Loucy (cell line): ENCODE data around the gene MOSMO.

Source experiments
- H2AFZ ChIP-seq: fragments of 200-600 bp; sonication (generic); 2 replicates; pipeline ENCODE4 v1.6.0; 2016; ENCODE audit warnings: antibody characterized with exemption, mild to moderate bottlenecking, low read length, moderate library complexity
- H3F3A ChIP-seq: fragments of 200-600 bp; 2 replicates; pipeline ENCODE4 v1.6.0; 2016; ENCODE audit warnings: antibody characterized with exemption, low read depth, mild to moderate bottlenecking
- H3K27me3 ChIP-seq: fragments of 200-600 bp; sonication (generic); 2 replicates; pipeline ENCODE4 v1.6.1; 2014; ENCODE audit warnings: low read length, mild to moderate bottlenecking; ENCODE audit not compliant: insufficient read depth, poor library complexity, severe bottlenecking
- H3K36me3 ChIP-seq: fragments of 200-600 bp; sonication (generic); 2 replicates; pipeline ENCODE4 v1.6.1; 2016; ENCODE audit warnings: low read length; ENCODE audit not compliant: insufficient read depth
- H3K4me1 ChIP-seq: fragments of 200-600 bp; sonication (generic); 2 replicates; pipeline ENCODE4 v1.5.1; 2014; ENCODE audit warnings: low read length, mild to moderate bottlenecking; ENCODE audit not compliant: insufficient read depth, poor library complexity, severe bottlenecking
- H3K4me2 ChIP-seq: fragments of 200-600 bp; sonication (generic); 2 replicates; pipeline ENCODE4 v1.6.0; 2014; ENCODE audit warnings: antibody characterized with exemption, low read length, low read depth, mild to moderate bottlenecking; ENCODE audit not compliant: poor library complexity, severe bottlenecking
- H3K4me3 ChIP-seq: fragments of 200-600 bp; sonication (generic); 2 replicates; pipeline ENCODE4 v1.5.1; 2014; ENCODE audit warnings: low read length, mild to moderate bottlenecking, mixed read lengths; ENCODE audit not compliant: poor library complexity, severe bottlenecking
- H3K79me2 ChIP-seq: fragments of 200-600 bp; sonication (generic); 2 replicates; pipeline ENCODE4 v1.6.1; 2014; ENCODE audit warnings: low read length; ENCODE audit not compliant: insufficient read depth
- H3K9ac ChIP-seq: fragments of 200-600 bp; sonication (generic); 2 replicates; pipeline ENCODE4 v1.6.0; 2014; ENCODE audit warnings: mild to moderate bottlenecking, low read depth, low read length, moderate library complexity; ENCODE audit not compliant: poor library complexity, severe bottlenecking
- H3K9me2 ChIP-seq: fragments of 200-600 bp; sonication (generic); replicated peaks from 2 replicates; pipeline ENCODE4 v1.6.1; 2016; ENCODE audit warnings: low read depth, low read length, mixed read lengths
- H3K9me3 ChIP-seq: fragments of 200-600 bp; sonication (generic); 2 replicates; pipeline ENCODE4 v1.6.1; 2014; ENCODE audit warnings: mild to moderate bottlenecking, antibody characterized with exemption, low read length, low read depth; ENCODE audit not compliant: insufficient read depth
- H4K20me1 ChIP-seq: fragments of 200-600 bp; sonication (generic); 2 replicates; pipeline ENCODE4 v1.6.0; 2014; ENCODE audit warnings: antibody characterized with exemption, low read length, mild to moderate bottlenecking; ENCODE audit not compliant: insufficient read depth, poor library complexity, severe bottlenecking
- EZH2phosphoT487 ChIP-seq: fragments of 200-600 bp; IDR thresholded peaks from 2 replicates; pipeline ENCODE4 v1.6.1; 2018; ENCODE audit warnings: antibody characterized with exemption, mild to moderate bottlenecking, moderate library complexity, borderline replicate concordance
- TF ChIP-seq, protein P1 (sequence below): fragments of 200-600 bp; sonication (generic); conservative IDR thresholded peaks from 2 replicates; pipeline ENCODE4 v1.5.1; 2014; ENCODE audit warnings: mild to moderate bottlenecking, antibody characterized with exemption, low read length

MOSMO gene

DNA sequence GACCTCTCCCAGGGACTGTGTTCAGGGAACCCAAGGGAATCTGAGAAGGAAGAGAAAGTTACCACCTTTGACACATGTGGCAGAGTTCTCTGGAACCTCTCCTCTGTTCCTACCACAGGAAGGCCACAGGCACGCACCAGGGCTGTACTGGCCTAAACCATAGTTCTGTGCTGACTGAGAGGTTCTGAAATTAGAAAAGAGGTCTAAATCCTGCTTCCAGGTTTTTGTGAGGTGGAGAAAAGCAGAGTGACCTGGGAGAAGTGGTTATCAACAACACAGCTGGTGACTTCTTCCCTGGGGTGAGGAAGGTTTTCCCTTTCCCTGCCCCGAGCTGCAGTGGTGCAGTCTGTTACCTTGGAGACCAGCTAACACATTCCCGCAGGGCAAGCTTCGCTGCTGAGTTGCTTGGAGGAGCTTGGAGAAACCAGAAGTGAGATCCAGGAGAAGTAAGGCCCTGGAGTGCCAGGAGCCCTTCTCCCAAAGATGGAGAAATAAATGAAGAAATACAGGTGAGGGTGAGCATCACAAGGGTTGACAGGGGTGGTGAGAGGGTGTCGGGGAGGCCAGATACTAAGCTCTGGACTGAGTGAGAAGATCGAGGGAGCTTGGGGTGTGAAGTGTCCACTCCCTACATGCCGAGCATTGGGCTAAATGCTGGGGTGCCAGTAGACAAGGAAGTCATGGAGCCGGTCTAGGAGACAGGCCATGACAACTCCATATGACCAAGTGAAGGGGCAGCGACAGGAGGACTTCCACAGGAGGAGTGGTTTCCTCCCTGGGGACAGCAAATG, 84.4 kb downstream of the MOSMO start, which contains the start of gene VWA3A:
TSS of gene VWA3A (plus strand) at position 399 of the 791 bp plus-strand sequence. CDS start at position 496, 97 bp downstream.
- Histone ChIP-seq H3K4me3 (no peak within 1 kb of the TSS), H3K9ac (no peak within 1 kb of the TSS), H3K36me3 (no peaks in the 10 kb centered on the region), H3K27me3 (no peaks in the 10 kb centered on the region), H3K4me1 (no peaks in the 10 kb centered on the region), H4K20me1 (no peaks in the 10 kb centered on the region), H3F3A (no peaks in the 10 kb centered on the region), H2AFZ (no peak within 1 kb of the TSS), H3K9me2 (no peaks in the 10 kb centered on the region), H3K9me3 (no peaks in the 10 kb centered on the region), H3K4me2 (no peak within 1 kb of the TSS), H3K79me2 (no peaks in the 10 kb centered on the region)
- no peak for TF ChIP-seq EZH2phosphoT487
- TF ChIP-seq, protein P1, sequence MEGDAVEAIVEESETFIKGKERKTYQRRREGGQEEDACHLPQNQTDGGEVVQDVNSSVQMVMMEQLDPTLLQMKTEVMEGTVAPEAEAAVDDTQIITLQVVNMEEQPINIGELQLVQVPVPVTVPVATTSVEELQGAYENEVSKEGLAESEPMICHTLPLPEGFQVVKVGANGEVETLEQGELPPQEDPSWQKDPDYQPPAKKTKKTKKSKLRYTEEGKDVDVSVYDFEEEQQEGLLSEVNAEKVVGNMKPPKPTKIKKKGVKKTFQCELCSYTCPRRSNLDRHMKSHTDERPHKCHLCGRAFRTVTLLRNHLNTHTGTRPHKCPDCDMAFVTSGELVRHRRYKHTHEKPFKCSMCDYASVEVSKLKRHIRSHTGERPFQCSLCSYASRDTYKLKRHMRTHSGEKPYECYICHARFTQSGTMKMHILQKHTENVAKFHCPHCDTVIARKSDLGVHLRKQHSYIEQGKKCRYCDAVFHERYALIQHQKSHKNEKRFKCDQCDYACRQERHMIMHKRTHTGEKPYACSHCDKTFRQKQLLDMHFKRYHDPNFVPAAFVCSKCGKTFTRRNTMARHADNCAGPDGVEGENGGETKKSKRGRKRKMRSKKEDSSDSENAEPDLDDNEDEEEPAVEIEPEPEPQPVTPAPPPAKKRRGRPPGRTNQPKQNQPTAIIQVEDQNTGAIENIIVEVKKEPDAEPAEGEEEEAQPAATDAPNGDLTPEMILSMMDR: no peak

DNA sequence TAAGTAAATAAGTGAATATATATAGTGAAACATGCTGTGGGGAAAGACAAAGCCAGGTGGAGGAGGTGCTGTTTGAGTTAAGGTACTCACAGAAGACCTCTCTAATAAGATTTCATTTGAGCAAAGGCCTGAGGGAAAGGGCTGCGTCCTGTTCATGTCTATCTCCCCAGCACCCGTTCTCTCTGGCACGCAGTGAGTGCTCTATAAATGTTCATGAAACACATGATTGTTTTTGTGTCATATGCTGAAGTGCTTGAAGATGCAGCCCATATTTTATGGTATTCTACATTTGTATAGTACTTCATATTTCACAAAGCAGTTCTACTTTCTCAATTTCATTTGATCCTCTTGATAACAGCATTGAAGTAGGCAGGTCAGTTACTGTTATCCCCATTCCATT, 85.4 kb downstream of the MOSMO start:
- no peaks in the 10 kb centered on the region for H3K36me3 ChIP-seq
- no peaks in the 10 kb centered on the region for H3K27me3 ChIP-seq
- TF ChIP-seq EZH2phosphoT487: no peak
- TF ChIP-seq, protein P1: no peak
- no peak overlapping the region for H3K4me3 ChIP-seq
- no peaks in the 10 kb centered on the region for H3K4me1 ChIP-seq
- no peaks in the 10 kb centered on the region for H3F3A ChIP-seq
- no peaks in the 10 kb centered on the region for H4K20me1 ChIP-seq
- H3K9ac ChIP-seq: no peak overlapping the region
- no peaks in the 10 kb centered on the region for H3K9me2 ChIP-seq
- H2AFZ ChIP-seq: no peak overlapping the region
- no peaks in the 10 kb centered on the region for H3K79me2 ChIP-seq
- no peak overlapping the region for H3K4me2 ChIP-seq
- no peaks in the 10 kb centered on the region for H3K9me3 ChIP-seq

DNA sequence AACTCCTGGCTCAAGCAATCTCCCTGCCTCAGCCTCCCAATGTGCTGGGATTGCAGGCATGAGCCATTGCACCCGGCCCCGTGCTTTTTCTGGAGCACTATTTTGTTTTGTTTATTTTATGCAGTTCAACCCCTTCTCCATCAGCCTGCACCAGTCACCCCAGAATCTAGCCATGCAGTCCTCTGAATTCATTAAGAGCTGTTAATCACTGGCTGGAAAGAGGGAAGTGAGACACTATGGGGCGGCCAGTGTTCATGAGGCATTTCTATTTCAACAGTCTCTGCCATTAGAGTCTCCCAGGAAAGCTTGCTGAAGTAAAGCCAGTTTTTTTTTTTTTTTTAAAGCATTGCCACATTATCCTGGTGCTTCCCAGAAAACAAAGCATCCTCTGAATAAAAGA, 86.1 kb downstream of the MOSMO start:
- H4K20me1 ChIP-seq: no peaks in the 10 kb centered on the region
- H3F3A ChIP-seq: no peaks in the 10 kb centered on the region
- no peaks in the 10 kb centered on the region for H3K9me2 ChIP-seq
- H3K9me3 ChIP-seq: no peaks in the 10 kb centered on the region
- no peaks in the 10 kb centered on the region for H3K79me2 ChIP-seq
- H3K36me3 ChIP-seq: no peaks in the 10 kb centered on the region
- no peaks in the 10 kb centered on the region for H3K4me1 ChIP-seq
- no peak overlapping the region for H2AFZ ChIP-seq
- H3K27me3 ChIP-seq: no peaks in the 10 kb centered on the region
- TF ChIP-seq EZH2phosphoT487: no peak
- TF ChIP-seq, protein P1: no peak
- no peak overlapping the region for H3K9ac ChIP-seq
- H3K4me2 ChIP-seq: no peak overlapping the region
- no peak overlapping the region for H3K4me3 ChIP-seq
